ENCODE results near the gene TAMALIN.

TAMALIN gene

DNA sequence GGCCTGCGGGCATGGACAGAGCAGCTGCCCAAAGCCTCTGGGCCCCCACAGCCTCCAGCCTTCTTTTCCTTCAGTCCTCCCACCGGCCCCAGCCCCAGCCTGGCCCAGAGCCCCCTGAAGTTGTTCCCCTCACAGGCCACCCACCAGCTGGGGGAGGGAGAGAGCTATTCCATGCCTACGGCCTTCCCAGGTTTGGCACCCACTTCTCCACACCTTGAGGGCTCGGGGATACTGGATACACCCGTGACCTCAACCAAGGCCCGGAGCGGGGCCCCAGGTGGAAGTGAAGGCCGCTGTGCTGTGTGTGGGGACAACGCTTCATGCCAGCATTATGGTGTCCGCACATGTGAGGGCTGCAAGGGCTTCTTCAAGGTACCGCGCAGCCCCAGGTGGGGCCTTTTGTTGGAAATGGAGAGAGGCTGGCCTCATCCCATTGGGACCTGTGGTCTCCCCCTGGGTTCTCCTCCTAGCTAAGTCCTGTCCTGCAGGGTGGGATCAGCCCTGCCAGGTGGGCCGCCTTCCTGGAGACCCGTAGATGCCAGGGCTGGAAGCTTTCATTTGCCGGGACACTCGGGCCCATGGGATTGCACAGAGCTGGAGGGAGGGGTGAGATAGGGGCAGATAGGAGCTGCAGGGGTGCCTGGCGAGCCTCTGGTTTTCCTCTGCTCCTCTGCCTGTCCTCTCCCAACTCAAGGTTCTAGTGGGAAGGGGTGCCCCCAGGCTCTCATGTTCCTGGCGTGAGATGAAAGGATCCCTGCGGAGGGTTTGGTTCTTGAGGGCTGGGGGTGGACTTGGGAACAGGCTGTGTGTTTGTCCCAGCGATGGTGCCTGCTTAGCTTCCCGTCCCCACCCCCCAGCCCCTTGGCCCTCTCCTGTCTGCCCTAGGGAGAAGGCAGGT, 48.3 kb downstream of the TAMALIN start:
- no peak for DNase-seq (ENCODE audit: low read depth)
- no peak overlapping the region for H3K4me3 ChIP-seq (ENCODE audit: low read depth, low read length)
- TF ChIP-seq, protein P1, sequence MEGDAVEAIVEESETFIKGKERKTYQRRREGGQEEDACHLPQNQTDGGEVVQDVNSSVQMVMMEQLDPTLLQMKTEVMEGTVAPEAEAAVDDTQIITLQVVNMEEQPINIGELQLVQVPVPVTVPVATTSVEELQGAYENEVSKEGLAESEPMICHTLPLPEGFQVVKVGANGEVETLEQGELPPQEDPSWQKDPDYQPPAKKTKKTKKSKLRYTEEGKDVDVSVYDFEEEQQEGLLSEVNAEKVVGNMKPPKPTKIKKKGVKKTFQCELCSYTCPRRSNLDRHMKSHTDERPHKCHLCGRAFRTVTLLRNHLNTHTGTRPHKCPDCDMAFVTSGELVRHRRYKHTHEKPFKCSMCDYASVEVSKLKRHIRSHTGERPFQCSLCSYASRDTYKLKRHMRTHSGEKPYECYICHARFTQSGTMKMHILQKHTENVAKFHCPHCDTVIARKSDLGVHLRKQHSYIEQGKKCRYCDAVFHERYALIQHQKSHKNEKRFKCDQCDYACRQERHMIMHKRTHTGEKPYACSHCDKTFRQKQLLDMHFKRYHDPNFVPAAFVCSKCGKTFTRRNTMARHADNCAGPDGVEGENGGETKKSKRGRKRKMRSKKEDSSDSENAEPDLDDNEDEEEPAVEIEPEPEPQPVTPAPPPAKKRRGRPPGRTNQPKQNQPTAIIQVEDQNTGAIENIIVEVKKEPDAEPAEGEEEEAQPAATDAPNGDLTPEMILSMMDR (IDR thresholded peaks at IDR 0.05; ENCODE audit: insufficient read depth, low read depth, low read length, missing control alignments): no peak

DNA sequence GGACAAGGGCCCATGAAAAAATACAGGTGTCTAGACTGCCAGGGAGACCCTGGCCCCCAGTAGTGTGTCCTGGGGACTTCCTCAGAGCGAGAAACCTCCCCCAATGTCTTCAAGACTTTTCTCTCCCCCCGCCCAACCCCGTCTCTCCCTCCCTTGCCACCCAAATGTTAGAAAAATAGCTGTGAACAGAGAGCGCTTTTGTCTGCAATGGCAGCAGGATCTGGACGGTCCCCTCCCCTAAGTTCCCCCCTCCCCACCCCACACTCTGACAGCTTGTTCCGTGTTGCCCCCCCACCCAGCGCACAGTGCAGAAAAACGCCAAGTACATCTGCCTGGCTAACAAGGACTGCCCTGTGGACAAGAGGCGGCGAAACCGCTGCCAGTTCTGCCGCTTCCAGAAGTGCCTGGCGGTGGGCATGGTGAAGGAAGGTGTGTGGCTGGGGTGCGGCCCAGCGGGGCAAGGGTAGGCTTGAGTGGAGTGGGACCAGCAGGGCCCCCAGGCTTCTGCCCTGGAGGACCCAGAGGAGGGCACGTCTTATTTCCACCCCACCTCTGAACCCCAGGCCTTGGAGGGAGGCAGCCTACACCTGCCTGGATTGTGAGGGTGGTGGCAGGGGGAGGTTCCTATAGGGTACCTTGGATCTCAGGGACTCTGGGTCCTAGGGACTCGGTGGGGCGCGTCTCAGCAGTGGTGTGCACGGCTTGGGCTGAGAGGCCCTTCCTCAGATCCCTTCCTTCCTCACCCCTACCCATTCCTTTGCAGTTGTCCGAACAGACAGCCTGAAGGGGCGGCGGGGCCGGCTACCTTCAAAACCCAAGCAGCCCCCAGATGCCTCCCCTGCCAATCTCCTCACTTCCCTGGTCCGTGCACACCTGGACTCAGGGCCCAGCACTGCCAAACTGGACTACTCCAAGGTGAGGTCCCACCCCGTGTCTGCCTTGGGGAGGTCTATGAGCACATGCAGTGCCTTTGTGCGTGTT, 49.3 kb downstream of the TAMALIN start:
- TF ChIP-seq, protein P1 (IDR thresholded peaks at IDR 0.05; ENCODE audit: insufficient read depth, low read depth, low read length, missing control alignments): no peak
- no peak for DNase-seq (ENCODE audit: low read depth)
- no peak overlapping the region for H3K4me3 ChIP-seq (ENCODE audit: low read depth, low read length)

DNA sequence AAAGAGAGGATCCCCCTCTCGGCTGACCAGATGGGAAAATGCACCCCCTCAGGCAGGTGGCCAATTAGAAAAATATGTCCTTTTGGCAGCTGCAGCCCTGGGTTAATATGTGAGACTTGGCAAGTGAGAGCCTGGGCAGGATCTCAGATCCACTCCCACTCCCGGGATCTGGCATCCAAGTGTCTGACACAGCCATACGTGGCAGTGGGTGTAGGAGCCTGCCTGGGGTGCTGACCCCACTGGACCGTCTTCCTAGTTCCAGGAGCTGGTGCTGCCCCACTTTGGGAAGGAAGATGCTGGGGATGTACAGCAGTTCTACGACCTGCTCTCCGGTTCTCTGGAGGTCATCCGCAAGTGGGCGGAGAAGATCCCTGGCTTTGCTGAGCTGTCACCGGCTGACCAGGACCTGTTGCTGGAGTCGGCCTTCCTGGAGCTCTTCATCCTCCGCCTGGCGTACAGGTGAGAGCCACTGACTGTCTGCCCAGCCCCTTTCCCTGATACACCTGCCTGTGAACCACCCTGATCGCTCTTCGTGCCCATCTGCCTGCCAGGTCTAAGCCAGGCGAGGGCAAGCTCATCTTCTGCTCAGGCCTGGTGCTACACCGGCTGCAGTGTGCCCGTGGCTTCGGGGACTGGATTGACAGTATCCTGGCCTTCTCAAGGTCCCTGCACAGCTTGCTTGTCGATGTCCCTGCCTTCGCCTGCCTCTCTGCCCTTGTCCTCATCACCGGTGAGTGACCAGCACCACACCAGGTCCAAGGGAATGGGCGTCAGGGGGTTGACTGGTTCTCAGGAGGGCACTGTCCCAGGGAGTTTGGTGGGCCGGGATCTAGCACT, 50.3 kb downstream of the TAMALIN start:
- TF ChIP-seq, protein P1 (IDR thresholded peaks at IDR 0.05; ENCODE audit: insufficient read depth, low read depth, low read length, missing control alignments): no peak
- no peak for DNase-seq (ENCODE audit: low read depth)

DNA sequence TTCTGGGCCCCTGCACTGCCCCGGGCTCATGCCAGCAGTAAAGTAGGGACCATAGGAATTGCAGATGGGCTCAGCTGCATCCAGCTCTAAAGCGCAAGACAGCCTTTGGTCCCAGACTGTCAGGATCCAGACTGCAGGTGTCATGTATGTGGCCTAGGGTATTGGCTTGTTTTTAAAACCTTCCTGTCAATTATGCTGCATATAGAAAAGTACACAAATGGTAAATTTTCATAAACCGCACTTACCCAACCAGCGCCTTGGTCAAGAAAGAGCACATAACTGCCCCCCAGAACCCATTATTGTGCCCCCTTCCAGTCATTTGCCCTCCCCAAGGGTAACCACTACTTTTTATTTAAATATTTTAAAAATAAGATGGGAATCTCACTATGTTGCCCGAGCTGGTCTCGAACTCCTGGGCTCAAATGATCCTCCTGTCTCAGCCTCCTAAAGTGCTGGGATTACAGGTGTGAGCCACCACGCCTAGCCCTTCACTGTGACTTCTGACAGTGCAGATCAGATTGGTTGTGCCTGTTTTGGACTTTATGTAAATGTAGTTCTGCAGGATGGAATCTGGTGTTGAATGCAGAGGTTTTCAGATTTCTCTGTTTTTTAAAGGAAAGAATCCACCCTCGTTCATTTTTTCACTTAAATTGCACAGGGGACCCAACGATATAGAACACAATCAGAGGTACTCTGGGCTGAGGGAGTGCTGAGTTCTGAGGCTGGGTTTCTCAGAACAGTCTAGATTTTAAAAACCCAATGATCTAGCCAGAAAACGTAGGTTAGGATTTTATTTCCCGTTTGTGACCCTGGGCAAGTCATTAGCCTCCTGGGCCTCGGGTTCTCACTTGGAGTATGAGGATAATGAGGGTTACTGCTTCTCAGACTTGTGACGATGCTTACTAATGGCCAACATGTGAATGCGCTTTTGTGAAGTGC, 51.2 kb downstream of the TAMALIN start:
- no peak overlapping the region for H3K4me3 ChIP-seq (ENCODE audit: low read depth, low read length)
- no peak for DNase-seq (ENCODE audit: low read depth)
- TF ChIP-seq, protein P1 (IDR thresholded peaks at IDR 0.05; ENCODE audit: insufficient read depth, low read depth, low read length, missing control alignments): no peak

More for the DNA sequence above, 50.3 kb downstream of the TAMALIN start:
- H3K4me3 ChIP-seq (ENCODE audit: low read depth, low read length): no peak overlapping the region

DNA sequence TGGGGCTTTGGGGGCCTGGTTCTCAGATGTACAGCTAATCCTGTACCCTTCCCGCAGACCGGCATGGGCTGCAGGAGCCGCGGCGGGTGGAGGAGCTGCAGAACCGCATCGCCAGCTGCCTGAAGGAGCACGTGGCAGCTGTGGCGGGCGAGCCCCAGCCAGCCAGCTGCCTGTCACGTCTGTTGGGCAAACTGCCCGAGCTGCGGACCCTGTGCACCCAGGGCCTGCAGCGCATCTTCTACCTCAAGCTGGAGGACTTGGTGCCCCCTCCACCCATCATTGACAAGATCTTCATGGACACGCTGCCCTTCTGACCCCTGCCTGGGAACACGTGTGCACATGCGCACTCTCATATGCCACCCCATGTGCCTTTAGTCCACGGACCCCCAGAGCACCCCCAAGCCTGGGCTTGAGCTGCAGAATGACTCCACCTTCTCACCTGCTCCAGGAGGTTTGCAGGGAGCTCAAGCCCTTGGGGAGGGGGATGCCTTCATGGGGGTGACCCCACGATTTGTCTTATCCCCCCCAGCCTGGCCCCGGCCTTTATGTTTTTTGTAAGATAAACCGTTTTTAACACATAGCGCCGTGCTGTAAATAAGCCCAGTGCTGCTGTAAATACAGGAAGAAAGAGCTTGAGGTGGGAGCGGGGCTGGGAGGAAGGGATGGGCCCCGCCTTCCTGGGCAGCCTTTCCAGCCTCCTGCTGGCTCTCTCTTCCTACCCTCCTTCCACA, 52.0 kb downstream of the TAMALIN start:
- H3K4me3 ChIP-seq (ENCODE audit: low read depth, low read length): no peak overlapping the region
- TF ChIP-seq, protein P1 (IDR thresholded peaks at IDR 0.05; ENCODE audit: insufficient read depth, low read depth, low read length, missing control alignments): no peak
- DNase-seq (ENCODE audit: low read depth): no peak

Data from GM12865 (cell line).